Measurements from ENCODE around the gene C1orf74. TPM values are rescaled to one million over a fixed set of nuclear protein-coding genes. Genes with fewer than 3 reads are reported as not detected.
"Not testable (repeated sequence)": the region's sequence is repeated elsewhere in the genome, so short reads cannot be mapped to it uniquely, and the experiment has no call there.

C1orf74 gene
- total and polyA plus RNA-seq, 2 donors (not counting 3 experiments of a cell fraction or from before 2014, with no cell fraction given): 2.4 to 3.0 TPM

GRCh38 chr1:209797978-209798639 is 13.8 kb upstream of the C1orf74 start:
- no peak for FAIRE-seq
- no peak overlapping the region for H3K9ac ChIP-seq (replicated peaks; ENCODE audit: extremely low read depth, insufficient read depth, low read length)
- CTCF ChIA-PET: interaction anchor here (1.4 kb wide), 1 partner anchor 10 kb away, joined by 5 read pairs; no protein-coding TSS in a partner anchor

GRCh38 chr1:209793711-209794110 is 9.4 kb upstream of the C1orf74 start:
- H3K4me2 ChIP-seq (ENCODE audit: insufficient read depth, low read length); H3K79me2 ChIP-seq (ENCODE audit: control insufficient read depth, insufficient read depth, low read length); BruUV-seq (replicated peaks); H3K9ac ChIP-seq (replicated peaks; ENCODE audit: extremely low read depth, insufficient read depth, low read length); H3K9me1 ChIP-seq (replicated peaks; ENCODE audit: control insufficient read depth, extremely low read depth, insufficient read depth, low read length); H3K27ac ChIP-seq (ENCODE audit: insufficient read depth, low read depth, low read length); POLR2A ChIA-PET; H3K4me3 ChIP-seq (replicated peaks in 1 of 3; ENCODE audit: insufficient read depth in 1 of 3, low read depth in 1 of 3, low read length in 3 of 3); H3K9me3 ChIP-seq (replicated peaks; ENCODE audit: control insufficient read depth, insufficient read depth, low read length); H2AFZ ChIP-seq (ENCODE audit: low read depth, low read length); CTCF ChIA-PET; DNase-seq (ENCODE audit: low read depth, low spot score); dilution Hi-C loops (cut with MboI; ENCODE audit: extremely low pct_ligation_motif_present, low sequenced_read_pairs); H3K4me1 ChIP-seq (ENCODE audit: control insufficient read depth, extremely low read depth, insufficient read depth, low read length); H4K20me1 ChIP-seq (replicated peaks; ENCODE audit: control insufficient read depth, extremely low read depth, insufficient read depth, low read length); FAIRE-seq; H3K27me3 ChIP-seq (ENCODE audit: control insufficient read depth in 2 of 2, insufficient read depth in 2 of 2, low read length in 2 of 2): not testable (repeated sequence)
- peaks cover 19 to 37% of the 10 kb centered on the region in 2 experiments for H3K36me3 ChIP-seq (ENCODE audit: control insufficient read depth in 2 of 2, extremely low read depth in 1 of 2, insufficient read depth in 2 of 2, low read length in 2 of 2)
- intact Hi-C loops (cut with micrococcal nuclease): loop anchor here (1.0 kb wide), 1 partner anchor 7 kb away; no protein-coding TSS in a partner anchor

More at GRCh38 chr1:209797978-209798639, 13.8 kb upstream of the C1orf74 start:
- Histone ChIP-seq H3K4me3 (replicated peaks in 1 of 3; ENCODE audit: insufficient read depth in 1 of 3, low read depth in 1 of 3, low read length in 3 of 3) (no peak overlapping the region), H4K20me1 (replicated peaks; ENCODE audit: control insufficient read depth, extremely low read depth, insufficient read depth, low read length) (no peaks in the 10 kb centered on the region), H3K9me1 (replicated peaks; ENCODE audit: control insufficient read depth, extremely low read depth, insufficient read depth, low read length) (no peaks in the 10 kb centered on the region), H3K9me3 (replicated peaks; ENCODE audit: control insufficient read depth, insufficient read depth, low read length) (no peaks in the 10 kb centered on the region), H3K79me2 (ENCODE audit: control insufficient read depth, insufficient read depth, low read length) (no peaks in the 10 kb centered on the region), H2AFZ (ENCODE audit: low read depth, low read length) (no peak overlapping the region), H3K27ac (ENCODE audit: insufficient read depth, low read depth, low read length) (no peak overlapping the region), H3K4me2 (ENCODE audit: insufficient read depth, low read length) (no peak overlapping the region), H3K4me1 (ENCODE audit: control insufficient read depth, extremely low read depth, insufficient read depth, low read length) (peaks cover 24% of the 10 kb centered on the region), H3K27me3 (ENCODE audit: control insufficient read depth in 2 of 2, insufficient read depth in 2 of 2, low read length in 2 of 2) (no peaks in the 10 kb centered on the region), H3K36me3 (ENCODE audit: control insufficient read depth in 2 of 2, extremely low read depth in 1 of 2, insufficient read depth in 2 of 2, low read length in 2 of 2) (peaks cover 7 to 14% of the 10 kb centered on the region in 2 experiments)
- POLR2A ChIA-PET: no interaction called here
- TF ChIP-seq FOS (IDR thresholded peaks at IDR 0.05; ENCODE audit: borderline replicate concordance, insufficient read depth, low read length) (no peak), CTCF (IDR thresholded peaks at IDR 0.05; ENCODE audit: extremely low read depth in 1 of 2, insufficient read depth in 1 of 2, low read depth in 1 of 2, low read length in 2 of 2) (peak in 1 of 2 donors; percentile 20)
- no TSS peak for BruUV-seq (replicated peaks)
- no peak for DNase-seq (ENCODE audit: low read depth, low spot score)
- intact Hi-C loops (cut with micrococcal nuclease): no loop called here
- dilution Hi-C loops (cut with MboI; ENCODE audit: extremely low pct_ligation_motif_present, low sequenced_read_pairs): no loop called here
